HEK293T (cell line): ENCODE measurements around the gene PLXNA2.

Experiments
- ARNT ChIP-seq: fragments of 450-650 bp; IDR thresholded peaks from 2 replicates; pipeline ENCODE4 v1.6.1; 2017; ENCODE audit warnings: mild to moderate bottlenecking
- BHLHE40 ChIP-seq: fragments of 450-650 bp; IDR thresholded peaks from 2 replicates; pipeline ENCODE4 v1.6.1; 2016; ENCODE audit warnings: mild to moderate bottlenecking, moderate library complexity, borderline replicate concordance
- FOXA1 ChIP-seq: fragments of 450-650 bp; IDR thresholded peaks from 2 replicates; pipeline ENCODE4 v1.6.1; 2016; ENCODE audit warnings: mild to moderate bottlenecking
- FOXK2 ChIP-seq: fragments of 450-650 bp; IDR thresholded peaks from 2 replicates; pipeline ENCODE4 v1.6.1; 2016; ENCODE audit warnings: mild to moderate bottlenecking
- FOXM1 ChIP-seq: fragments of 450-650 bp; IDR thresholded peaks from 2 replicates; pipeline ENCODE4 v1.6.1; 2017; ENCODE audit warnings: mild to moderate bottlenecking, borderline replicate concordance
- HDGF ChIP-seq: fragments of 450-650 bp; IDR thresholded peaks from 2 replicates; pipeline ENCODE4 v1.6.1; 2017; ENCODE audit warnings: antibody characterized with exemption, borderline replicate concordance
- L3MBTL2 ChIP-seq: fragments of 450-650 bp; conservative IDR thresholded peaks from 2 replicates; pipeline ENCODE4 v1.6.1; 2016; ENCODE audit warnings: mild to moderate bottlenecking
- LEF1 ChIP-seq: fragments of 450-650 bp; IDR thresholded peaks from 2 replicates; pipeline ENCODE4 v1.6.1; 2017; ENCODE audit warnings: mild to moderate bottlenecking, borderline replicate concordance
- PKNOX1 ChIP-seq: fragments of 450-650 bp; IDR thresholded peaks from 2 replicates; pipeline ENCODE4 v1.6.1; 2016
- SP1 ChIP-seq: fragments of 450-650 bp; IDR thresholded peaks from 2 replicates; pipeline ENCODE4 v1.6.1; 2017
- SUZ12 ChIP-seq: fragments of 450-650 bp; IDR thresholded peaks from 2 replicates; pipeline ENCODE4 v1.6.1; 2016; ENCODE audit warnings: mild to moderate bottlenecking
- TARDBP ChIP-seq: fragments of 450-650 bp; IDR thresholded peaks from 2 replicates; pipeline ENCODE4 v1.6.1; 2016
- ZNF384 ChIP-seq: fragments of 450-650 bp; IDR thresholded peaks from 2 replicates; pipeline ENCODE4 v1.6.1; 2016

DNA sequence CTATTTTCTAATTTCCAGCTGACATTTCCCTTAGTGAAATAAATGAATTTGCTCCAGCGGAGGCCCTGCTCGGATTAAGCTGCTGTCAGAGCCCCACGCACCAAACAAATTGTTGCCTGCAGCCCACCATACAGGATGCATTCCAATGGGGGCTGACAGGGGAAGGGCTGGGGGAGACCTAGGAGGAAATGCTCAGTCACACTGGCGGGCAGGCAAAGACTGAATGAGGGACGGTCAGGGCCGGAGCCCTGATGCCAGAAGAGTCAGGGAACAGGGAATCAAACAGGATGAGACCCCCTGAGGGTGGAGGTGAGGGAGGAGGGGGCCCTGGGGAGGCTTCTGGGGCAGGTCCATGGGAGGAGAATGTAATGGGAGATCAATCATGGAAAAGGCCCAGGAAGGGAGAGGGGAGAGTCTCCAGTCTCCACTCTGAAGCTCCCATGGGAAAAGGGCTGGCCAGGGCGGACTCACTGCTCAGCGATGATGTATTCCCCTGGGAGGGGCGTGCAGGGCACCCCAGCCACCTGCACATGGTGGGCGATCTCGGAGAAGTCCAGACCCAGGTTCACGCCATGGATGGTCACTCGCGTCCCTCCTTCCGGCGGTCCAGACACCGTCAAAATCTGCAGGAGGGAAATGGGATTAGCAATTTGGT is 183.8 kb downstream of the PLXNA2 start:
- no peak for TF ChIP-seq SUZ12
- TF ChIP-seq ZNF384: no peak
- no peak for TF ChIP-seq HDGF
- TF ChIP-seq TARDBP: no peak
- TF ChIP-seq ARNT: no peak
- no peak for TF ChIP-seq BHLHE40
- no peak for TF ChIP-seq PKNOX1
- no peak for TF ChIP-seq FOXA1
- no peak for TF ChIP-seq FOXM1
- no peak for TF ChIP-seq SP1
- TF ChIP-seq L3MBTL2: no peak
- TF ChIP-seq FOXK2: no peak
- no peak for TF ChIP-seq LEF1
